Occipital lobe (tissue), 2 donors: ENCODE results near the gene TTC19. TPM values are rescaled to one million over a fixed set of nuclear protein-coding genes. Genes with fewer than 3 reads are reported as not detected.
"Not testable (repeated sequence)": the region's sequence is repeated elsewhere in the genome, so short reads cannot be mapped to it uniquely, and the experiment has no call there.

ENCODE experiments used
- DNase-seq: peaks from one replicate; lab custom pipeline; 2025; lab: John Stamatoyannopoulos, UW
- total RNA-seq: library from RNA; depleted of rRNA; stranded (reverse); fragments of >200 nt; gene quantifications from one replicate; pipeline ENCODE4 v1.2.3, GENCODE V29; 2014

The TTC19 gene
- total RNA-seq, 1 donor from 2014 or later: 36.8 TPM

GRCh38 chr17:15972497-15972951 lies 27.1 kb upstream of the TTC19 start:
- no peak for DNase-seq

GRCh38 chr17:15973016-15973415 lies 26.6 kb upstream of the TTC19 start:
- DNase-seq: no peak

DNA sequence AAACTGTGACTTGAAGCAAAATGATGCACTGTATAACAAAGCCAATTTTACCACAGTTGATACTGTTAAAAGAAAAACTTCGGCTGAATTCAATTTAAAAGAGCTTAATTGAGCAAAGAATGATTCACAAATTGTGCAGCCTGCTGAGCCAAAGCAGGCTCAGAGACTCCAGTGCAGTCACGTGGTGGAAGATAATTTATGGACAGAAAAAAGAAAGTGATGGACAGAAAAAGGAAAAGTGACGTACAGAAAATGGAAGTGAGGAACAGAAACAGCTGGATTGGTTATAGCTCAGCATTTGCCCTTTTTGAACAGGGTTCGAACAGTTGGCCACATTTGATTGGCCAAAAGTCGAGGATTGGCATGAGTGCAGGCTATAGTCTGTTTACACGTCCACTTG lies 25.8 kb upstream of the TTC19 start:
- no peak for DNase-seq

DNA sequence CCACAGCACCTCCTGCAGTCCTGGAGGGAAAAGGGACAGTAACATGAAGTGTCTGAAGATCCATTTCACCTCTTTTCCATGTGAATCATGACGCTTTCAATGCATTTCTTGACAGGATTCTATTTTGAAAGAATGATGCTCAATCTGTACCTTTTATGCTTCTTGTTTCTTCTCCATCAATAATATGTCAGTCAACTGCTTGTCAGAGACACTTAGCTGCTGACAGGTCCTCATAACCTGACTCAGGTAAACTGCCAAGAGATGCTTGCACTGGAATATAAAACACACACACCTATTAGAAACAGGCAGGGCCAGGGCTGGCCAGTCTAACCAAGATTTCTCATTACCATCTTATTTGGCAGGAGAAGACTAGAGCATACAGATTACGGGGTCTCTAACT lies 21.7 kb upstream of the TTC19 start:
- no peak for DNase-seq

DNA sequence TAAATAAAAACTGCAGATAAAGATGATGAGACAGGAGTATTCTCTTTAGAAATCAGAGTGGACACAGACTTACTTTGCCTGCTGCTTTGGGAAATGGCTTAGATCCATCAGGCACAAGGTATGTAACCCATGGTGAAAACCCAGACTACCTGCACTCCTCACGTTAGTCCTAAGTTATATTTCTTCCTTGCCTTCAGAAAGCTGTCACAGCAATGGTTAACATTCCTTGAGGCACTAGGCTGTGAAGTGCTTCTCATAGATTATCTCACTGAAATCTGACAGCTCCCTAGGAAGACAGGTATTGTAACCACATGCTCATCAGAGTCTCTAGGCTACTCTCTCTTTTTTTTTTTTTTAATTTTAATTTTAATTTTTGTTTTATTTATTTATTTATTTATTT lies 21.0 kb upstream of the TTC19 start:
- DNase-seq: no peak

DNA sequence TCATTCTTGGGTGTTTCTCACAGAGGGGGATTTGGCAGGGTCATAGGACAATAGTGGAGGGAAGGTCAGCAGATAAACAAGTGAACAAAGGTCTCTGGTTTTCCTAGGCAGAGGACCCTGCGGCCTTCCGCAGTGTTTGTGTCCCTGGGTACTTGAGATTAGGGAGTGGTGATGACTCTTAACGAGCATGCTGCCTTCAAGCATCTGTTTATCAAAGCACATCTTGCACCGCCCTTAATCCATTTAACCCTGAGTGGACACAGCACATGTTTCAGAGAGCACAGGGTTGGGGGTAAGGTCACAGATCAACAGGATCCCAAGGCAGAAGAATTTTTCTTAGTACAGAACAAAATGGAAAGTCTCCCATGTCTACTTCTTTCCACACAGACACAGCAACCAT lies 20.6 kb upstream of the TTC19 start:
- DNase-seq: not testable (repeated sequence)

DNA sequence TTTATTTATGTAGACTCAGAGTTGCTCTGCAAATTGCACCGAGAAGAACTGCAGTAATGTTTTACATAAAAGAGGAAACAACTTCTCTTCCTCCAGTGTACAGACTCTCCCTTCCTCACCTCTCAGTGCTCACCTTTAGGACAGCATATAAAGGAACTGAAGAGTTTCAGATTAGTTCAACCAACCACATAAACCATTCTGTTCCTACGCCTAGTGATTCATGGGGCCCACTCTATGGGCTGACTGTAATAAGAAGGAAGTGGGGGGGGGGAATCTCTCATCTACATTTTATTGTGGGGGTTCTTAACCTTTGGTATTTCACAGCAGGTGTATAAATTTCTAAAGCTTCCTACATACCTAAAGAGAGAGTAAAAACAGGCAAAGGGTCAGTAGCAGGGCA lies 18.4 kb upstream of the TTC19 start:
- no peak for DNase-seq

DNA sequence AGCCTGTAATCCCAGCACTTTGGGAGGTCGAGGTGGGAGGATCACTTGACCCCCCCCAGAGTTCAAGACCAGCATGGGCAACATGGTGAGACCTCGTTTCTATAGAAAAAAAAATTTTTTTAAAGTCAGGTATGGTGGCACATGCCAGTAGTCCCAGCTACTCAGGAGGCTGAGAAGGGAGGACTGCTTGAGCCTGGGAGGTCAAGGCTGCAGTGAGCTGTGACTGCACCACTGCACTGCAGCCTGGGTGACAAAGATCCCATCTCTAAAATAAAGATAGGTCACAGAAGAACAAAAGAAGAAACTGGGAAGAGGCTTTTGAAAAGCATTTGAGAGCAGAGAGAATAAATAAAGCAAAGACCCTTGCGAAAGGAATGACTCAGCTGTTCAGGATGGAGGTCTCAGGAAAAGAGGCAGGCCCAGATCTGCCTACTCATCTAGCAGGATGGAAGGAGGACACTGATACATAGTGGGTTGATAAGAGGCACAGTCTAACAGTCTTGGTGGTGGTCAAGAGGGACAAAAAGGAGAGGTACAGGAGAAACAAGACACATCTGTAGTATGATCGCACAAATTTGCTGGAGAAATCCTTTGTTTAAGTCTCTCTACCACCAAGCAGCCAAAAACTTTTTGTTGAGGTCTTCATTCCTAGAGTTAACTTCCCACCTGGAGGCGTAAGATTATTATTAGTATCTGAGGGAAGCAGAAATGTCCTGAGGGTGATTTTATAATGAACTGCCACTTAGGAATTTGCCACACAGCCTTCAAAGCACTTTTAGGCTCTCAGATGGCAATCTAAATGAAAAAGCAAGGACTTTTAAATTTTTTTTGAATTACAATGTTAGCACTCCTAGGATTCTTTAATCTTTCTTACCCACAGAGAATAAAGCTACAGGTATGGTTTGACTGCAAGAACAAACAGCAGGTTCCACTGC lies 17.7 kb upstream of the TTC19 start:
- no peak for DNase-seq

DNA sequence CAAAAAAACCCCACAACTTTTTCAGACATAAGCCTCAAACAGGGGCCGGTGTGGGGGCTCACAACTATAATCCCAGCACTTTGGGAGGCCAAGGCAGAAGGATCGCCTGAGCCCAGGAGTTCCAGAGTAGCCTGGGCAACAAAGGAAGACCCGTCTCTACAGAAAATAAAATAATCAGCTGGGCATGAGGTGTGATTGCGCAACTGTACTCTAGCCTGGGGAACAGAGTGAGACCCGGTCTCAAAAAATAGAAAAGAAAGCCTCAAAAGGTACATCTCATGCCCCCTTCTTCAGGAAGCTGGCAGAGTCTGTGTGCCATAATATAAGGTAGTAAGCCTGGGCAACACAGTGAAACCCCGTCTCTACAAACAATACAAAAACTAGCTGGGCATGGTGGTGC lies 3.3 kb upstream of the TTC19 start:
- no peak for DNase-seq

DNA sequence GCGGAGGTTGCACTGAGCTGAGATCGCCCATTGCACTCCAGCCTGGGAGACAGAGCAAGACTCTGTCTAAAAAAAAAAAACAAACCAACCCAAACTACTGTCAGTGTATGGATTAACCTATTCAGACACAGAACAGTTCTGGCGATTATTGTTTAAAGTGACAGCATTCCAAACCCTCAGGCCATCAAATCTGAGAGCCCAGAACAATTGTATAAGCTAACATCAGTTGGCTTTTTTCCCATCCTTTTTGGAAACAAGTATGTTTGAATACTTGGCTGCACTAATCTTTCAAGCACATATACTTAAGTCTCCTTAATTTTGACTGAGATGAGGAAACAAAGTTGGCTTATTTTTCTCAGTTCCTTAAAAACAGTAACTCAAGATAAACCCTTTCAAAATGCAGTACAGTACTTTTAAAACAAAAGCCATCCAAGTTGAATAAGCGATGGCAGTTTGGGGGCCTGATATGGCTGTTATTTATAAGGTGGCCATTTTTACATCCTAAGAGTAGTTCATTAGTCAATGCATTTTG lies 1.5 kb upstream of the TTC19 start:
- no peak for DNase-seq

- no peak for DNase-seq
These were observed 577 bp downstream of the TTC19 start for GRCh38 chr17:15999974-16000827.

DNA sequence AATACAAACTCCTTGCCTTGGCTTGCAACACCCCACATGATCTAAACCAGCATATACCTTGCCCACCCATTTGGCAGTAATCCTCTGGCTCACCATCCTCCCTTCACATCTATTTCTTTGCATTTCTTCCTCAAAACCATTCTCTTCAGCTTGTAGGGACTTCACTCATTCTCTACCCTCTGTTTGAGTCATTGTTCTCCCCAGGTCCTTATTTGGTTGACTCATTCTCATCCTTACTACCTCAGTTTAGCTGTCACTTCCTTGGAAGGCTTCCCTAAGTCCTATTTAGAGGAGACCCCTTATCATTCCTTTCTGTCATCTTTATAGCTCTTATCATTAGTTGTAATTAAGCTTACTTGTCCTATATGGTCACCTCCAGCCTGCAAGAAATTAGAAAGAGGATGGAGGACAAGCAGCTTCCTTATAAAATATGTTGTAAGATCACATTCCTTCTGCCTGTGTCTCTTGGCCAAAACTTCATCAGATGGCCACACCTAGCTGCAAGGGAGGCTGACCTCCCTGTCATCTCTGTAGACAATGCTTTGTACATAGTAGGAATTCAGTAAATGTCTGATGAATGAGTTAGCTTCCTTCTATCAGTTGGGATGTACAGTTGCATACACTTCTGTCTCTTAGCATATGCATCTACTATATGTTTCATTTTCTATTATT lies 1.7 kb downstream of the TTC19 start:
- DNase-seq: no peak

DNA sequence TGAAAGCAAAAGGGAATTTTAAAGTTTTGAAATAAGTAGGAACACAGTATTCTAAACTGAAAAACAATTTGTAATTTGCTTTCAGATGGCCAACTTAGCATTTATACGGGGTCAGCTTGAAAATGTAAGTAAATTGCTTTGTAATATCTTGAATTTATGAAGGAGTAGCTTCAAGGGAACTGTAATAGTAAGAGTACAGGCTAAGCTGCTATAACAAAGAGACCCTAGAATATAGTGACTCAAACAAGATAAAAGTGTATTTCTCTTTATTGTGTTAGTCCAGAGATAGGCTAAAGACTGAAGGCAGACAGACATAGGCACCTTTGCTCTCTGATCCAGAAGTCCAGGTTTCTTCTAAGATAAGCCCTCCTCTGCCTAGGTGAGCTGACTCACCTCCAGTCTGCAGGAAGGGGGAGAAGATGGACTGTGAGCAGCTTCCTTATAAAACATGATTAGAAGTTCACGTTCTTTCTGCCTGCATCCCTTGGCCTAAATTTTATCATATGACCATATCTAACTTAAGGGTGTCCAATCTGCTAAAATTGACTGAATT lies 3.2 kb downstream of the TTC19 start:
- no peak for DNase-seq

- no peak for DNase-seq
These were observed 4.2 kb downstream of the TTC19 start for GRCh38 chr17:16003841-16004240.

GRCh38 chr17:16005636-16006035 lies 6.0 kb downstream of the TTC19 start:
- DNase-seq: no peak

DNA sequence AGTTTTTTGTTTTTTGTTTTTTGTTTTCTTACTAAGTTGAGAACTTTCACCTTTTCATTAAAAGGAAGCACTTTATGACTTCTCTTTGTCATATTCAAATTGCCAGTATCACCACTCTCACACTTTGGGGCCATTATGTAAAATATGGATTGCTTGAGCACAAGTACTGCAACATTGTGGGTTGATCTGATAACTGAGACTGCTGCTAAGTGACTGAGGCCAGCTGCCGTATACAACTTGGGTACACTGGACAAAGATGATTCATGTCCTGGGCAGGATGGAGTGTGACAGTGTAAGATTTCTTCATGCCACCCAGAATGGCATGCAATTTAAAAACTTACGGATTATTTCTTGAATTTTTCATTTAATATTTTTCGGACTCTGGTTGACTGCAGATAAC lies 7.8 kb downstream of the TTC19 start:
- no peak for DNase-seq

GRCh38 chr17:16013943-16014407 lies 14.4 kb downstream of the TTC19 start:
- DNase-seq: no peak

GRCh38 chr17:16019347-16019746 lies 19.7 kb downstream of the TTC19 start:
- no peak for DNase-seq

DNA sequence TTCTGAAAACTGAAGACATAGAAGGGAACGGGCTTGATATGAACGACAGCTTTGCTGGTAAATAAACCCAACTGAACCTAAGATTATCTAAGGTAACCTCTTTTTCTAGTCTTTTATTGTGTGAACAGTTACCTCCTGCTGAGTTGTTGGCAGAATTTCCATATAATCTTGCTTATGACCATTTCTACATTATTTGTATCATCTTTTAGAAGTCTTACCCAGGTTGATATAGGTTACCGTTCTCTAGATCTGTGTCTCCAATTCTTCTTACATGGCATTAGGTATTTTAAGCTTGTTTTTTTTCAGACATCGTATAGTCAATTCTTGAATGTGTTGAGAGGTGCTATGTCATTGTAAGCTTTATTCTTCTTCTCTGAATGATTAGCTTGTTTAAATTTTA lies 24.3 kb downstream of the TTC19 start:
- no peak for DNase-seq

- no peak for DNase-seq
These were observed 25.6 kb downstream of the TTC19 start for GRCh38 chr17:16025202-16025601.

DNA sequence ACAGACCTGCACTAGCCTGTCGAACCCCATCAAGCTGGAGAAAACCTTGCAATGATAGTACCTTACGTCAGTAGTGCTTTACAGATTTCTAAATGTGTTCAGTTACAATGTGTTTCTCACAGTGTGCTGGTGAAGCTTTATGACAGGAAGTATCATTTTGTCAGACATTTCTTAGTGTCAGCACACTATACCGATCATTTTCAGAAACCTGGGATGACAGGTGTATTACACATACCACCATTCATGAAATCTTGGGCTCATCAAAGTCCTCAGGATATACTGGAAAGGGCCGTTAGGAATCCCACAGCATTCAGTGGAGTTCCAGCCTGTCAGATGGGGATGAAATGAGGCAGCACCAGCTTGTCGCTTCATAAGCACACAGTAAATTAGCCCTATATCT lies 27.3 kb downstream of the TTC19 start:
- DNase-seq: no peak
